Vagina (tissue), 2 donors: ENCODE data around the gene GRK5. TPM values are rescaled to one million over a fixed set of nuclear protein-coding genes. Genes with fewer than 3 reads are reported as not detected.

ENCODE experiments used
- DNase-seq, 2 donors: peaks; one replicate each; pipeline ENCODE4 v3.0.0-alpha.2; 2017; ENCODE audit errors: extremely low spot score in 2 of 2
- H3K27ac ChIP-seq: fragments of 200-600 bp; sonication (generic); one replicate; pipeline ENCODE4 v1.5.1; 2019
- H3K27me3 ChIP-seq: fragments of 200-600 bp; sonication (generic); one replicate; pipeline ENCODE4 v1.5.1; 2019
- H3K36me3 ChIP-seq, 2 donors: fragments of 200-600 bp; sonication (generic); one replicate each; pipeline ENCODE4 v1.5.1; 2017 to 2019
- H3K4me1 ChIP-seq: fragments of 200-600 bp; sonication (generic); one replicate; pipeline ENCODE4 v1.5.1; 2019
- H3K4me3 ChIP-seq, 2 donors: fragments of 200-600 bp; sonication (generic); 1 replicate in 1 of 2; 2 replicates in 1 of 2; pipeline ENCODE4 v1.5.1; 2016 to 2019
- H3K9me3 ChIP-seq: fragments of 200-600 bp; sonication (generic); one replicate; pipeline ENCODE4 v1.5.1; 2019
- POLR2A ChIP-seq, 2 donors: fragments of 450-650 bp; IDR thresholded peaks; one replicate each; pipeline ENCODE4 v1.6.1; 2017; ENCODE audit warnings: antibody characterized with exemption in 2 of 2, mild to moderate bottlenecking in 2 of 2, moderate library complexity in 2 of 2
- POLR2AphosphoS5 ChIP-seq, 2 donors: sonication (generic); formaldehyde crosslinking; IDR thresholded peaks; one replicate each; pipeline ENCODE4 v1.9.0; 2017; ENCODE audit warnings: antibody characterized with exemption in 2 of 2, mild to moderate bottlenecking in 2 of 2, low read depth in 1 of 2; ENCODE audit not compliant: insufficient read depth in 1 of 2
- intact Hi-C: fragments of 100-400 bp; cut with DNase I; formaldehyde crosslinking; loops from one replicate; pipeline ENCODE4 v1.15.1; 2023
- total RNA-seq: library from RNA; depleted of rRNA; stranded (reverse); fragments of >200 nt; gene quantifications from one replicate; pipeline ENCODE4 v1.2.3, GENCODE V29; 2016
- TF ChIP-seq, protein P1 (sequence below), 3 experiments: fragments of 450-650 bp in 2 of 3; fragments of 200-600 bp in 1 of 3; sonication (generic) in 1 of 3; IDR thresholded peaks; one replicate each; pipeline ENCODE4 v1.5.1; 2017 to 2019; ENCODE audit warnings: antibody characterized with exemption in 3 of 3, mild to moderate bottlenecking in 2 of 3, moderate library complexity in 2 of 3

Gene GRK5
- total RNA-seq, 1 donor from 2014 or later = 16.5 TPM

DNA sequence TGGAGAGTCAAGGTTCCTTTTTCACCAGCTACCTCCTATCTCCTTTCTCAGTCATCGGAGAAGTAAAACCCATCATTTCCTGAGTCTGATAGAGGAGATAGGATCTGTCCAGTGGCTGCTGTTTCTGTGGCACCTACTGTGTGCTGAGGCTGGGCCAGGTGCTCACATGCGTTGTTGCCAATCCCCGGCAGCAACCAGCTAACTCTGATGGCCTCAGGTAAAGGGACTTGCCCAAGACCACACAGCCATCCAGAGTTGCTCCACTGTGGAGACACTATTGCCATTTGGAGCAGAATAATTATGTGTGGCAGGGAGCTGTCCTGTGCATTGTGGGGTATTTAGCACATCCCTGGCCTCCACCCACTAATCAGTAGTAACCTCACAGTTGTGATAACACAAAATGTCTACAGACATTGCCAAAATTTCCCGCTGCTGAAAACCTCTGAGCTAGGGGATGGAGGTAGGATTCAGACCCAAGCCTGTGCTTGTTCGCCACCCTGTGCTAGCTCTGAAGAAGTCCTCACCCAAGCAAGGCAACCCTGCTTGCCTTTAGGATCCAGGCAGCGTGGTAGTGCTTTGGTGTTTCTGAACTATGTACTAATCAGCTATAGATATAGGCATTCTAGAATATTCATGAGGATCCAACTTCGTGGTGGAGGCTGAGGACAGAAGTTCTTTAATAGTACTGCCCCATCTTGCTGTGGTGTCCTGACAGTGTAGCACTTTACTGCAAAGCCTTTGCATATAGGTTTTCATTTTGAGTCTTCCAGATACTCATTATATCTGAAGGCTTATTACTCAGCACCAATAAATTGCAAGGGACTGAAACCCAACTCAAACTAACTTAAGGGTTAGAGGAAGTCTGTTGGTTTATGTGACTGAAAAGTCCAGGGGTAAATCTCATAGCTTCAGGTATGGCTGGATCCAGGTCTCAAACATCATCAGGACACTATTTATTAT lies 164.6 kb downstream of the GRK5 start:
- intact Hi-C loops = no loop called here
- Histone ChIP-seq H3K4me1 (peaks cover 76% of the 10 kb centered on the region), H3K36me3 (no peaks in the 10 kb centered on the region), H3K27ac (peak overlapping the region; percentile 80), H3K4me3 (no peak overlapping the region), H3K27me3 (no peaks in the 10 kb centered on the region), H3K9me3 (no peaks in the 10 kb centered on the region)
- TF ChIP-seq POLR2AphosphoS5 (IDR thresholded peaks at IDR 0.05; ENCODE audit: insufficient read depth in 1 of 2, low read depth in 1 of 2) (no peak), POLR2A (IDR thresholded peaks at IDR 0.05) (no peak)
- DNase-seq = no peak

DNA sequence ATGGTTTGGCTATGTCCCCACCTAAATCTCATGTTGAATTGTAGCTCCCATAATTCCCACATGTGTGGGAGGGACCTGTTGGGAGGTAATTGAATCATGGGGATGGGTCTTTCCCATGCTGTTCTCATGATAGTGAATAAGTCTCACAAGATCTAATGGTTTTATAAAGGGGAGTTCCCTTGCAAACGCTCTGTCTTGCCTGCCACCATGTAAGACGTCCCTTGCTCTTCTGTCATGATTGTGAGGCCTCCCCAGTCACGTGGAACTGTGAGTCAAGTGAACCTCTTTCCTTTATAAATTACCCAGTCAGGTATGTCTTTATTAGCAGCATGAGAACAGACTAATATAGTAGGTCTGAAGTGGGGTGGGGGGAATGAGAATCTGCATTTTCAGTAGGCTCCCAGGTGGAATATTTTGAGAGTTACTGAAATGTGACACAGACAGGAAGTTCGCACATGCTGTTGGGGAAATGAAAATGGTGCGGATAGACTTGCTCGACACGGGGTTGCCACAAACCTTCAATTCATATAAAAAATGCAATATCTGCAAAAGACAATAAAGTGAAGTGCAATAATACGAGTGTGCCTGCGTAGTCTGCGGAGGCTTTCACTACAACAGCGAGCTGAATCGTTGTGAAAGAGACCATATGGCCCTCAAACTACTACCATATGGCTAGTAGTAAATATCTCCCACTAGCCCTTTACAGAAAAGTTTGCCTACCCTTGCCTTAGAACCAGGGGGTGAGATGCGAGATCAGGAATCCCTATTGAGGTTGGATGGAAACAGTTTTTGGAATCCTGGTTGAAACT lies 166.1 kb downstream of the GRK5 start:
- H3K4me1 ChIP-seq = peaks cover 72% of the 10 kb centered on the region
- TF ChIP-seq POLR2A (IDR thresholded peaks at IDR 0.05) (no peak), POLR2AphosphoS5 (IDR thresholded peaks at IDR 0.05; ENCODE audit: insufficient read depth in 1 of 2, low read depth in 1 of 2) (no peak)
- TF ChIP-seq, protein P1, sequence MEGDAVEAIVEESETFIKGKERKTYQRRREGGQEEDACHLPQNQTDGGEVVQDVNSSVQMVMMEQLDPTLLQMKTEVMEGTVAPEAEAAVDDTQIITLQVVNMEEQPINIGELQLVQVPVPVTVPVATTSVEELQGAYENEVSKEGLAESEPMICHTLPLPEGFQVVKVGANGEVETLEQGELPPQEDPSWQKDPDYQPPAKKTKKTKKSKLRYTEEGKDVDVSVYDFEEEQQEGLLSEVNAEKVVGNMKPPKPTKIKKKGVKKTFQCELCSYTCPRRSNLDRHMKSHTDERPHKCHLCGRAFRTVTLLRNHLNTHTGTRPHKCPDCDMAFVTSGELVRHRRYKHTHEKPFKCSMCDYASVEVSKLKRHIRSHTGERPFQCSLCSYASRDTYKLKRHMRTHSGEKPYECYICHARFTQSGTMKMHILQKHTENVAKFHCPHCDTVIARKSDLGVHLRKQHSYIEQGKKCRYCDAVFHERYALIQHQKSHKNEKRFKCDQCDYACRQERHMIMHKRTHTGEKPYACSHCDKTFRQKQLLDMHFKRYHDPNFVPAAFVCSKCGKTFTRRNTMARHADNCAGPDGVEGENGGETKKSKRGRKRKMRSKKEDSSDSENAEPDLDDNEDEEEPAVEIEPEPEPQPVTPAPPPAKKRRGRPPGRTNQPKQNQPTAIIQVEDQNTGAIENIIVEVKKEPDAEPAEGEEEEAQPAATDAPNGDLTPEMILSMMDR (IDR thresholded peaks at IDR 0.05) = no peak
- intact Hi-C loops = no loop called here
- DNase-seq = no peak
- no peaks in the 10 kb centered on the region for H3K27me3 ChIP-seq
- no peak overlapping the region for H3K27ac ChIP-seq
- H3K9me3 ChIP-seq = no peaks in the 10 kb centered on the region
- H3K36me3 ChIP-seq = no peaks in the 10 kb centered on the region
- no peak overlapping the region for H3K4me3 ChIP-seq

DNA sequence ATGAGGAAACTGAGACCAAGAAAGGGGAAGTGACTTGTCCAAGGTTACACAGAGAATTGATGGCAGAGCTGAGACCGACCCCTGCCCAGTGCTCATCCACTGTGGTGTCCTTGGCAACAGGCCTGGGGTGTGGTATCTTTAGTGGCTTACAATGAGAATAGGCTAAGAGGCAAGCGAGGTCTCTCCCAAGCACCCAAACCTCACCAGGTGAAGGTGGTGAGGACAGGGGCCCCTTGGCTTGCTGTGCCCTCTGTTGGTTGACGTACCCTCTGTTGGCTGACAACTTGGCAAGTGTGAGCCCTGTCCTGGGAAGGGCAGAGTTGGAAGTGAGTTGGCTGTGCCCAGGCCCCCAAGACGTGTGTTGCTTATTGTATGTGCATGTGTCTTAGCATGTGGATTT lies 166.9 kb downstream of the GRK5 start:
- Histone ChIP-seq H3K9me3 (no peaks in the 10 kb centered on the region), H3K4me1 (peaks cover 71% of the 10 kb centered on the region), H3K27ac (no peak overlapping the region), H3K36me3 (no peaks in the 10 kb centered on the region), H3K27me3 (no peaks in the 10 kb centered on the region), H3K4me3 (no peak overlapping the region)
- intact Hi-C loops = no loop called here
- DNase-seq = no peak
- no peak for TF ChIP-seq POLR2A (IDR thresholded peaks at IDR 0.05)
- TF ChIP-seq, protein P1 (IDR thresholded peaks at IDR 0.05) = no peak
- TF ChIP-seq POLR2AphosphoS5 (IDR thresholded peaks at IDR 0.05; ENCODE audit: insufficient read depth in 1 of 2, low read depth in 1 of 2) = no peak

DNA sequence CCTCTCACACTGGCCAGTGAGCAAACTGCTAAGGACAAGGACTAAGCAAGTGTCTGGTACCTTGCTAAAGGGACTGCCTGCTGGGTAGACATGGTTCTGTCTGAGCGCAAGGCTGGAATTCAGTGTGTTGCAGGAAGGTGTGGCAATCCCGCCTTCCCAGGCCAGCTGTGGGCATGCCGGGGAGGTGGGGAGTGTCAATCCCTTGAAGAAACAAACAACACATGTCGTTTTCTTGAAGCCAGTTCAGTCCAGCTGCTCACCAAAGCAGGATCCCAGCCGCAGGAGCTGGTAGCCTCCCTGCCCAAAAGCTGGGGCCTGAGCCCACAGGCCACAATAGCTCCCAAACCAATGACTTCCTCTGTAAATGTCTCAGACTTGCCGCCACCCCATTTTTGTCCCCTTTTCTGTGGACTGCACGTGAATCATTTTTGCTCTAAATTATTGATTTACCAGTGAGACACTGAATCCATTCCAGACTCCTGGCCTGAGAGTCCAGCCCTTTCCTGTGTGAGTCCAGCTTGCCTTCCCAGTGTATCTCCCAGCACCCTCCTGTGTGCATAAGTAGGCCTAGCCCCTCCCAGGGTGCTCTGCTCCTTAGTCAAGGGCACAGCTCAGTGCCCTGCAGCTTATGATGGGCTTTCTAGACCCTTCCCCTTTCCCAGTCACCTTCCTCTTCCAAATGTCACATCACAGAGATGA lies 168.4 kb downstream of the GRK5 start:
- Histone ChIP-seq H3K27me3 (no peaks in the 10 kb centered on the region), H3K36me3 (no peaks in the 10 kb centered on the region), H3K9me3 (no peaks in the 10 kb centered on the region), H3K27ac (peak overlapping the region; percentile 52), H3K4me1 (peaks cover 58% of the 10 kb centered on the region), H3K4me3 (no peak overlapping the region)
- DNase-seq = no peak
- TF ChIP-seq POLR2A (IDR thresholded peaks at IDR 0.05) (no peak), POLR2AphosphoS5 (IDR thresholded peaks at IDR 0.05; ENCODE audit: insufficient read depth in 1 of 2, low read depth in 1 of 2) (peak in 1 of 2 donors; percentile 40)
- TF ChIP-seq, protein P1 (IDR thresholded peaks at IDR 0.05) = no peak
- intact Hi-C loops = loop anchor here (5.0 kb wide), 1 partner anchor 412 kb away; no protein-coding TSS in a partner anchor

DNA sequence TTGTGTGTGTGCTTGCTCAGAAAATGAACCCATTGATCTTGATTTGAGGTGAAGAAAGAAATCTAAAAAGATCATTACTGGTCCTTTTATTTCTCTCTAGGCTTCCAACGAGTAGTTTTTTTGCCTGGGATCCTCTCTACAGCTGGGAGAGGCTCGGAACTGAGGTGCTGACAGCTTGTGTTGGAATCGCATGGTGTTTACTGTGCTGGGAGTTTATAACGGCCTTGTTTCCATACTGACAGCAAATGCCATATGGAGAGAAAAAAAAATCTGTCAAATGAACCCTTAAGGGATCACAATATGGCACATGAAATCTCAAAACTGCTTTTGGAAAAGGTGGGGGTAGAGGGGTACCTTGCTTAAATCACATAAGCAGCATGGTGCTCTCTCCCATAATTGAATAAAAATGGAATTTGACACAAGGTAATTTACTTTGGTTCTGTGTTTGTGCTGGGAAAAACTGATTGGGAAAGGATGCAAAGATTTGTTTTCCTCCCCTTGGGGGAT lies 170.1 kb downstream of the GRK5 start:
- Histone ChIP-seq H3K4me1 (peaks cover 44% of the 10 kb centered on the region), H3K36me3 (no peaks in the 10 kb centered on the region), H3K27ac (no peak overlapping the region), H3K4me3 (no peak overlapping the region), H3K27me3 (no peaks in the 10 kb centered on the region), H3K9me3 (no peaks in the 10 kb centered on the region)
- intact Hi-C loops = loop anchor here (5.0 kb wide), 1 partner anchor 410 kb away; no protein-coding TSS in a partner anchor
- DNase-seq = no peak
- no peak for TF ChIP-seq POLR2AphosphoS5 (IDR thresholded peaks at IDR 0.05; ENCODE audit: insufficient read depth in 1 of 2, low read depth in 1 of 2)
- no peak for TF ChIP-seq POLR2A (IDR thresholded peaks at IDR 0.05)
- TF ChIP-seq, protein P1 (IDR thresholded peaks at IDR 0.05) = no peak
